ENCODE results near the gene RAPGEF6.

RAPGEF6 gene

GRCh38 chr5:131459216-131459615 is 175.8 kb downstream of the RAPGEF6 start:
- TF ChIP-seq, protein P1, sequence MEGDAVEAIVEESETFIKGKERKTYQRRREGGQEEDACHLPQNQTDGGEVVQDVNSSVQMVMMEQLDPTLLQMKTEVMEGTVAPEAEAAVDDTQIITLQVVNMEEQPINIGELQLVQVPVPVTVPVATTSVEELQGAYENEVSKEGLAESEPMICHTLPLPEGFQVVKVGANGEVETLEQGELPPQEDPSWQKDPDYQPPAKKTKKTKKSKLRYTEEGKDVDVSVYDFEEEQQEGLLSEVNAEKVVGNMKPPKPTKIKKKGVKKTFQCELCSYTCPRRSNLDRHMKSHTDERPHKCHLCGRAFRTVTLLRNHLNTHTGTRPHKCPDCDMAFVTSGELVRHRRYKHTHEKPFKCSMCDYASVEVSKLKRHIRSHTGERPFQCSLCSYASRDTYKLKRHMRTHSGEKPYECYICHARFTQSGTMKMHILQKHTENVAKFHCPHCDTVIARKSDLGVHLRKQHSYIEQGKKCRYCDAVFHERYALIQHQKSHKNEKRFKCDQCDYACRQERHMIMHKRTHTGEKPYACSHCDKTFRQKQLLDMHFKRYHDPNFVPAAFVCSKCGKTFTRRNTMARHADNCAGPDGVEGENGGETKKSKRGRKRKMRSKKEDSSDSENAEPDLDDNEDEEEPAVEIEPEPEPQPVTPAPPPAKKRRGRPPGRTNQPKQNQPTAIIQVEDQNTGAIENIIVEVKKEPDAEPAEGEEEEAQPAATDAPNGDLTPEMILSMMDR (IDR thresholded peaks at IDR 0.05; ENCODE audit: extremely low read depth, missing control alignments), result no peak
- DNase-seq (ENCODE audit: low spot score), result no peak

GRCh38 chr5:131457193-131457592 is 177.8 kb downstream of the RAPGEF6 start:
- TF ChIP-seq, protein P1 (IDR thresholded peaks at IDR 0.05; ENCODE audit: extremely low read depth, missing control alignments), result no peak

GRCh38 chr5:131450941-131451340 is 184.1 kb downstream of the RAPGEF6 start:
- TF ChIP-seq, protein P1 (IDR thresholded peaks at IDR 0.05; ENCODE audit: extremely low read depth, missing control alignments), result no peak

More at GRCh38 chr5:131457193-131457592, 177.8 kb downstream of the RAPGEF6 start:
- no peak for DNase-seq (ENCODE audit: low spot score)

GRCh38 chr5:131441184-131441583 is 193.8 kb downstream of the RAPGEF6 start:
- TF ChIP-seq, protein P1 (IDR thresholded peaks at IDR 0.05; ENCODE audit: extremely low read depth, missing control alignments), result no peak
- DNase-seq (ENCODE audit: low spot score), result no peak

More at GRCh38 chr5:131450941-131451340, 184.1 kb downstream of the RAPGEF6 start:
- DNase-seq (ENCODE audit: low spot score), result no peak

- TF ChIP-seq, protein P1 (IDR thresholded peaks at IDR 0.05; ENCODE audit: extremely low read depth, missing control alignments), result no peak
Observed at GRCh38 chr5:131436081-131436480, 198.9 kb downstream of the RAPGEF6 start.

GRCh38 chr5:131433109-131433508 is 201.9 kb downstream of the RAPGEF6 start:
- TF ChIP-seq, protein P1 (IDR thresholded peaks at IDR 0.05; ENCODE audit: extremely low read depth, missing control alignments), result no peak

More at GRCh38 chr5:131436081-131436480, 198.9 kb downstream of the RAPGEF6 start:
- no peak for DNase-seq (ENCODE audit: low spot score)

GRCh38 chr5:131431794-131432193 is 203.2 kb downstream of the RAPGEF6 start:
- no peak for DNase-seq (ENCODE audit: low spot score)
- TF ChIP-seq, protein P1 (IDR thresholded peaks at IDR 0.05; ENCODE audit: extremely low read depth, missing control alignments), result no peak

More at GRCh38 chr5:131433109-131433508, 201.9 kb downstream of the RAPGEF6 start:
- DNase-seq (ENCODE audit: low spot score), result no peak

Data from GM20000 (cell line).